NCI-H146 (cell line): ENCODE results near the gene TACC2.
"Not testable (repeated sequence)": the region's sequence is repeated elsewhere in the genome, so short reads cannot be mapped to it uniquely, and the experiment has no call there.

Experiments used
- DNase-seq: peaks from one replicate; lab custom pipeline; 2025; lab: John Stamatoyannopoulos, UW

Gene TACC2

DNA sequence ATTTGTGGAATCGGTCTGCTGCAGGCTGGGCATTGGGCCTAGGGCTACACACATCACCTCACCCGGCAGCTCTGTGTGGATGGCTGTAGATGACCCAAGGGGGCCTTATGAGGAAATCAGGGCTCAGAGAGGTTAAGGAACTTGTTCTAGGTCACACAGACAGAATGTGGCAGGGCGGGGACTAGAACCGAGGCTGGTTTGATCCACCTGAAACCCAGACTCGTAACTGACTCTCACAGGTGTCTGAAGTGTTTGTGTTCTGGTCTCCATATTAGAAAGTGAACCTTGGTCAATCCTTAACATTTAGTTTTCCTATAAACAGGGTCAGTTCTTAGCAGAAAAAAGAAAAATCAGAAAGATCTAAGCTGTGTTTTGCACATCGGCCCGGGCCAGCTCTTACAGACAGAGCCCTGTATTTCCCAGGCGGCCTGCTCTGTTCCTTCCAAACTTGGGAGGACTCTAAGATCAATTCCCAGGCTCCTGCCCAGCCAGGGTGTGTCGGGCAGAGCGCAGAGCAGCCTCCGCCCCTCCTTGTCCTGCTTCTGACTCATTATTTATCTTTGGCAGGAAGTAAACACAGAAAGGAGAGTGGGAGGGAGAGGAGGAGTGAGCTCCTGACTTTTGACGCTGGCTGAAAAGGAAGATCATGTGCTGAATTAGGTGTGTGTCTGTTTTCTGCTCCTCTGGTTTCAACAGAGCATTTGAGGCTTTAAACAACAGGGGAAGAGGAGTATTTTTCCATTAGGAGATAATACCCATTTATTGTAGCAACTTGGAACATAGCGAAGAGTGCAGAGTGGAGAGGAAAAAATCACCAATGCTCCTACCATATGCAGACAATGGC is 74.1 kb downstream of the TACC2 start:
- peak; percentile 79 for DNase-seq

DNA sequence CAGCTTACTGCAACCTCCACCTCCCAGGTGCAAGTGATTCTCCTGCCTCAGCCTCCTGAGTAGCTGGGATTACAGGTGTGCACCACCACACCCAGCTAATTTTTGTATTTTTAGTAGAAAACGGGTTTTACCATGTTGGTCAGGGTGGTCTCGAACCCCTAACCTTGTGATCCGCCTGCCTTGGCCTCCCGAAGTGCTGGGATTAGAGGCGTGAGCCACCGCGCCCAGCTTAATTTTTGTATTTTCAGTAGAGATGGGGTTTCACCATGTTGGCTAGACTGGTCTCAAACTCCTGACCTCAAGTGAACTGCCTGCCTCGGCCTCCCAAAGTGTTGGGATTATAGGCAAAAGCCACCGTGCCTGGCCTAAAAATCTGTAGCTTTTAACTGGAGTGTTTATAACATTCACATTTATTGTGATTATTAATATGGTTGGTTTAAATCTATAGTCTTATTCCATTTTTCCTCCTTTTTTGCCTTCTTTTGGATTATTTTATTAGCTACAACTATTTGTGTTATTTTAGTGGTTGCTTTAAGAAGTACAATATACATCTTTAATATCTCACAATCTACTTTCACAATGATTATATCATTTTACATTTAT is 77.5 kb downstream of the TACC2 start:
- not testable (repeated sequence) for DNase-seq

DNA sequence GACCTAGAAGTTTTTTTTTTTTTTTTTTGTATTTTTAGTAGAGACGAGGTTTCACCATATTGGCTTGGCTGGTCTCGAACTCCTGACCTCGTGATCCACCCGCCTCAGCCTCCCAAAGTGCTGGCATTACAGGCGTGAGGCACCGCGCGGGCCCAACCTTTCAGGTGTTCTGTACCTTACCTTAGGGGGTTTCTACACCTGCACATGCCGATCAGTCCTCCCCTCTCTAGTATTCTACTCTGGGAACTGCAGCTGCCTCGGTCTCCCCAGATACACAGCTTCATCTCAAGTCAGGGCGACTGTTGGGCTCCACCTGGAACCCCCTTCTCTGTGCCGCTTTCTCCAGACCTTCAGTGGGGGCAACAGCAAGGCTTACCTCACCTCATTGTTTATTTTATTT is 79.9 kb downstream of the TACC2 start:
- no peak for DNase-seq

DNA sequence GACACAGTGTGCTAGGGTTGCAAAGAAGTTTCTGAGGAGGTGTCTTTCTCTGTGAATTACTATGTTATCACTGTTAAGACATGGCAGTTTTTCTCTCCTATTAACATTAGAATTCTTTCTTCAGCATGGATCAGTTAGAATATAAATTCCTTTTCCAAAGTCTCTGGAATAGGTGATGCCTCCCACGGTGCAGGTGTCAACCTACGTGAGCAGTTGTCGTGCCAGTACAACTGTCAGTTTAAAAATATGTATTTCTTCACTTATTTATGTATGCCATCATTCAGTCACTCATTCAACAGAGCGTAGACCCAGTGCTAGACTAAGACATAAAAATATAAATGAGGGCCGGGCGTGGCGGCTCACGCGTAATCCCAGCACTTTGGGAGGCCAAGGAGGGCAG is 83.5 kb downstream of the TACC2 start:
- no peak for DNase-seq

DNA sequence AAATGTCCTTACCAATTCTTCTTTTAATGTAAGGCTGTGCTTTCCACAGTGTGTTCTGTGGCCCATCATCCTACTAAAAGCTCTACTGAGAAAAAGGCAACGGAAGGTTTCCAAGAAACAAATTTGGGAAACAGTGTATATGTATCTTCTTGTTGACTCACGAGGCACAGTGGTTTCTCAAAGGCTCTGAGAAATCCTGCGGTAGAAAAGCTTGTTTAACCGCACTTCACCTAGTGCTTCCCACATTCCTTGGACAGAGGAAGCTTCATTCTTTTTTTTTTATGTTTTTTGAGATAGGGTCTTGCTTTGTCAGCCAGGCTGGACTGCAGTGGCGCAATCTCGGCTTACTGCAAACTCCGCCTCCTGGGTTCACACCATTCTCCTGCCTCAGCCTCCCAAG is 84.5 kb downstream of the TACC2 start:
- DNase-seq = no peak

DNA sequence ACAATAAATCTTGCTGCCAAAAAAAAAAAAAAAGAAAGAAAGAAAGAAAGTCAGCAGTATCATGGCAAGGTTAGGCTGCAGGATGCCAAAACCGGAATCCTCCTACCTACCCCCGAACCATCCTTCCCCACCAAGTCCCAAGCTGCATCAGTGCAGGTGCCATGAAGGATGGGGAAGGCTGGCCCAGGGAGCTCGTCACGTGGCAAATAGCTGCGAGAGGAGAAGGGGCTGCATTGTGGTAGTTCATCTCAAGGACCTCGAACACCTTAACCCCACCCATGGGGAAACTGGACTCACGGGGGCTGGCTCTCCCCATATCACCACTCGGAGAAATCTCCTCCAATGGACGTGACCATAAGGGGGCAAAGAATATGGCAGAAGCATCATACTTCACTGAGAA is 86.2 kb downstream of the TACC2 start:
- DNase-seq = no peak

DNA sequence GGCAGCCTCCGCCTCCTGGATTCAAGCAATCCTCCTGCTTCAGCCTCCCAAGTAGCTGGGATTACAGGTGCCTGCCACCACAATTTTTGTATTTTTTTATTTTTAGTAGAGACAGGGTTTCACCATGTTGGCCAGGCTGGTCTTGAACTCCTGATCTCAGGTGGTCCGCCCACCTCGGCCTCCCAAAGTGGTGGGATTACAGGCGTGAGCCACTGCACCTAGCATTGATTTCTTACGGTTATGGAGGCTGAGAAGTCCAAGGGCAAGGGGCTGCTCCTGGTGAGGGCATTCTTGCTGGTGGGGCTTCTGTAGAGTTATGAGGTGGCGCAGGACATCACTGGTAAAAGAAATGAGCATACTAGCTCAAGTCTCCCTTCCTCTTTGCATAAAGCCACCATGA is 86.9 kb downstream of the TACC2 start:
- not testable (repeated sequence) for DNase-seq

DNA sequence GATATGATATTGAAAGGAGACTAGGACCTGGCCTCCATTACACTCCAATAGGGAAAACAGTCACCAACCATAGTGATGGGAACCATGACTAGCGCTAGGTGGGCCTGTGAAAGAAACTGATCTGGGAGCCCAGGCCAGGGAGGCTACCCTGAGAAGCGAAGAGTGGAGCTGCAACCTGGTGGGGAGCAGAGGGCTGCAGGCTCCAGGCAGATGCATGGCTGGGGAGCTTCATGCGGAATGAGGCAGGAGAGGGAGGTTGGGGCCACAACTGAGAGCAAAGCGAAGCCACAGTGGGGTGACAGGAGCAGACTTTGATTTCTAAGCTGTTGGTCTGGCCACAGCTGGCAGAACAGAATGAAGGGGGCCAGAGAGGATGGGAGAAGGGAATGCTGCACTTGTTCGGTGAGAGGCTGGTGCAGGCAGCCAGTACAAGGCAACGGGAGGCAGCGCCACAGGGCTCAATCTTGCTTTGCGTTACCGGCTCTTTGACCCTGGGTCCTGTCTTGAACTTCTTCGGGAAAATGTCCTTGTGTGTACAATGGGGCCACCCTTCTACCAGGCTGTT is 88.4 kb downstream of the TACC2 start:
- DNase-seq = no peak

DNA sequence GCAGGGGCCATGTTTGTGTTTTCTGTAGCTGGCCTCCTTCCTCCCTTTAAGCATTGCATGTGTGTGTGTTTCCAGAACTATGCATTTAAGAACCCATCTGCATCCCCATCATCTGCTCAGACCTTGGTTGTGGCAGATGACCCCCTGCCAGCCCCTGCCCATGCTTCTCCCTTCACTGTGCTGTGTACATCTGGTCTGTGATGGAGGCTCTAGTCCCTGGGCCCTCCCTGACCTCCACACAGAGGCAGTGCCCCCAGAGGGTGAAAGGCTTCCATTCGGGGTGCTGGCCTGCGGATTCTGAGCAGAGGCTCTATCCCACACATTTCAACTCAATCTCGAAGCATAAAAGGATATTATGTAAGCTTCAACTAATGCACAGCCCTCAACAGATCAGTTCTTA is 89.4 kb downstream of the TACC2 start:
- no peak for DNase-seq

DNA sequence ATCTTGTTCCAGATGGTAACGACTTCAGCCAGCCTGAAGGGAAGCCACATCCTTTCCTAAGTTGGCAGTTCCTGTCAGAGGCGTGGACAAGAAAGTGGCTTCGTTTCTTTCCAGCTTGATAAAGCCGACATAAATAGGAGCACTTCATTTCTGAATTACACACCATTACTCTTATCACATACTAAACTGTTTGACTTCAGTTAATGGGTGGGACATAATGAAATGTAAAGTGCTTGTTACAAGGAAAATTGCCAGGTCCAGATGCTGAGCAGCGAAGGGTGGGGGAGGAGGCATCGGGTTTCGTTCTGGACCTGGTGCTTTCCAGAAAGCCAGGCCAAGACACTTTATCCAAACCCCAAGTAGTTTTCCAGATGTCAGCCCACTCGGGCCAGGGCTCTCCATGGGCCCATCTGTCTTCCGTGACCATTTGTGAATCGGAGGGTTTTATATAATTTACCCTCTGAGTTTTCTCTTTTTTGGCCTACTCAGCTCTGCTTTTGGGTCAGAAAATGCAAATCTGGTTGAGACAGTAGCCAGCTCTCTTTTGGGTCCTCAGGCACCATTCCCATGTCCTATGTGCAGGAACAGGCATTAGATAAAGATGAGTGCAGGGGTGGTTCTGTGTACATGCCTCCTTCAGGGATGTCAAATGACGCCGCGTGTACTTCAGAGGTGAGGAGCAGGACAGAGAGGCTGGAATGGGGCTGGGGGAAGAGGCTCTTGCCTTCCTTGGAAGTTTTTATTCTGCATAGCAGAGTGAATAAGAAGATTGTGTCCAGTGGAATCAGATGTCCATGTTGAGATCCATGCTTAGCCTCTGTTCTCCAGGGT is 90.2 kb downstream of the TACC2 start:
- DNase-seq = no peak

DNA sequence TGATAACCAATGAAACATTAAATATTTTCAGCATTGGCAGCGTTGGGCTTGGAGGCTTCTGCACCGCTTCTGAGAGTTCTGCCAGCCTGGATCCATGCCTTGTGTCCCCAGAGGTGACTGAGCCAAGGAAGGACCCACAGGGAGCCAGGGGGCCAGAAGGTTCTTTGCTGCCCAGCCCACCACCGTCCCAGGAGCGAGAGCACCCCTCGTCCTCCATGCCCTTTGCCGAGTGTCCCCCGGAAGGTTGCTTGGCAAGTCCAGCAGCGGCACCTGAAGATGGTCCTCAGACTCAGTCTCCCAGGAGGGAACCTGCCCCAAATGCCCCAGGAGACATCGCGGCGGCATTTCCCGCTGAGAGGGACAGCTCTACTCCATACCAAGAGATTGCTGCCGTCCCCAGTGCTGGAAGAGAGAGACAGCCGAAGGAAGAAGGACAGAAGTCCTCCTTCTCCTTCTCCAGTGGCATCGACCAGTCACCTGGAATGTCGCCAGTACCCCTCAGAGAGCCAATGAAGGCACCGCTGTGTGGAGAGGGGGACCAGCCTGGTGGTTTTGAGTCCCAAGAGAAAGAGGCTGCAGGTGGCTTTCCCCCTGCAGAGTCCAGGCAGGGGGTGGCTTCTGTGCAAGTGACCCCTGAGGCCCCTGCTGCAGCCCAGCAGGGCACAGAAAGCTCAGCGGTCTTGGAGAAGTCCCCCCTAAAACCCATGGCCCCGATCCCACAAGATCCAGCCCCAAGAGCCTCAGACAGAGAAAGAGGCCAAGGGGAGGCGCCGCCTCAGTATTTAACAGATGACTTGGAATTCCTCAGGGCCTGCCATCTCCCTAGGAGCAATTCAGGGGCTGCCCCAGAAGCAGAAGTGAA is 93.9 kb downstream of the TACC2 start:
- no peak for DNase-seq

DNA sequence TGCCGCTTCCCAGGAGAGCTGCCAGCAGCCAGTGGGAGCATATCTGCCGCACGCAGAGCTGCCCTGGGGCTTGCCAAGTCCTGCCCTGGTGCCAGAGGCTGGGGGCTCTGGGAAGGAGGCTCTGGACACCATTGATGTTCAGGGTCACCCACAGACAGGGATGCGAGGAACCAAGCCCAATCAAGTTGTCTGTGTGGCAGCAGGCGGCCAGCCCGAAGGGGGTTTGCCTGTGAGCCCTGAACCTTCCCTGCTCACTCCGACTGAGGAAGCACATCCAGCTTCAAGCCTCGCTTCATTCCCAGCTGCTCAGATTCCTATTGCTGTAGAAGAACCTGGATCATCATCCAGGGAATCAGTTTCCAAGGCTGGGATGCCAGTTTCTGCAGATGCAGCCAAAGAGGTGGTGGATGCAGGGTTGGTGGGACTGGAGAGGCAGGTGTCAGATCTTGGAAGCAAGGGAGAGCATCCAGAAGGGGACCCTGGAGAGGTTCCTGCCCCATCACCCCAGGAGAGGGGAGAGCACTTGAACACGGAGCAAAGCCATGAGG is 94.6 kb downstream of the TACC2 start:
- DNase-seq = no peak

DNA sequence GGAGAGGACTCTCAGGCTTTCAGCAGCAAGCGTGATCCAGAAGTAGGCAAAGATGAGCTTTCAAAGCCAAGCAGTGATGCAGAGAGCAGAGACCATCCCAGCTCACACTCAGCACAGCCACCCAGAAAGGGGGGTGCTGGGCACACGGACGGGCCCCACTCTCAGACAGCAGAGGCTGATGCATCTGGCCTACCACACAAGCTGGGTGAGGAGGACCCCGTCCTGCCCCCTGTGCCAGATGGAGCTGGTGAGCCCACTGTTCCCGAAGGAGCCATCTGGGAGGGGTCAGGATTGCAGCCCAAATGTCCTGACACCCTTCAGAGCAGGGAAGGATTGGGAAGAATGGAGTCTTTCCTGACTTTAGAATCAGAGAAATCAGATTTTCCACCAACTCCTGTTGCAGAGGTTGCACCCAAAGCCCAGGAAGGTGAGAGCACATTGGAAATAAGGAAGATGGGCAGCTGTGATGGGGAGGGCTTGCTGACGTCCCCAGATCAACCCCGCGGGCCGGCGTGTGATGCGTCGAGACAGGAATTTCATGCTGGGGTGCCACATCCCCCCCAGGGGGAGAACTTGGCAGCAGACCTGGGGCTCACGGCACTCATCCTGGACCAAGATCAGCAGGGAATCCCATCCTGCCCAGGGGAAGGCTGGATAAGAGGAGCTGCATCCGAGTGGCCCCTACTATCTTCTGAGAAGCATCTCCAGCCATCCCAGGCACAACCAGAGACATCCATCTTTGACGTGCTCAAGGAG is 95.5 kb downstream of the TACC2 start:
- DNase-seq = no peak

DNA sequence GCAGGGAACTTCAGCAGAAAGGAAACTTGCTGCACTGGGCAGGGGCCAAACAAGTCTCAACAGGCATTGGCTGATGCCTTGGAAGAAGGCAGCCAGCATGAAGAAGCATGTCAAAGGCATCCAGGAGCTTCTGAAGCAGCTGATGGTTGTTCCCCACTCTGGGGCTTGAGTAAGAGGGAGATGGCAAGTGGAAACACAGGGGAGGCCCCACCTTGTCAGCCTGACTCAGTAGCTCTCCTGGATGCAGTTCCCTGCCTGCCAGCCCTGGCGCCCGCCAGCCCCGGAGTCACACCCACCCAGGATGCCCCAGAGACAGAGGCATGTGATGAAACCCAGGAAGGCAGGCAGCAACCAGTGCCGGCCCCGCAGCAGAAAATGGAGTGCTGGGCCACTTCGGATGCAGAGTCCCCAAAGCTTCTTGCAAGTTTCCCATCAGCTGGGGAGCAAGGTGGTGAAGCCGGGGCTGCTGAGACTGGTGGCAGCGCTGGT is 96.5 kb downstream of the TACC2 start:
- DNase-seq = no peak

DNA sequence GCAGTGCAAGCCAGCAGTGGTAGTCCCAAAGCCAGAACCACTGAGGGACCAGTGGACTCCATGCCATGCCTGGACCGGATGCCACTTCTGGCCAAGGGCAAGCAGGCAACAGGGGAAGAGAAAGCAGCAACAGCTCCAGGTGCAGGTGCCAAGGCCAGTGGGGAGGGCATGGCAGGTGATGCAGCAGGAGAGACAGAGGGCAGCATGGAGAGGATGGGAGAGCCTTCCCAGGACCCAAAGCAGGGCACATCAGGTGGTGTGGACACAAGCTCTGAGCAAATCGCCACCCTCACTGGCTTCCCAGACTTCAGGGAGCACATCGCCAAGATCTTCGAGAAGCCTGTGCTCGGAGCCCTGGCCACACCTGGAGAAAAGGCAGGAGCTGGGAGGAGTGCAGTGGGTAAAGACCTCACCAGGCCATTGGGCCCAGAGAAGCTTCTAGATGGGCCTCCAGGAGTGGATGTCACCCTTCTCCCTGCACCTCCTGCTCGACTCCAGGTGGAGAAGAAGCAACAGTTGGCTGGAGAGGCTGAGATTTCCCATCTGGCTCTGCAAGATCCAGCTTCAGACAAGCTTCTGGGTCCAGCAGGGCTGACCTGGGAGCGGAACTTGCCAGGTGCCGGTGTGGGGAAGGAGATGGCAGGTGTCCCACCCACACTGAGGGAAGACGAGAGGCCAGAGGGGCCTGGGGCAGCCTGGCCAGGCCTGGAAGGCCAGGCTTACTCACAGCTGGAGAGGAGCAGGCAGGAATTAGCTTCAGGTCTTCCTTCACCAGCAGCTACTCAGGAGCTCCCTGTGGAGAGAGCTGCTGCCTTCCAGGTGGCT is 97.7 kb downstream of the TACC2 start:
- no peak for DNase-seq

DNA sequence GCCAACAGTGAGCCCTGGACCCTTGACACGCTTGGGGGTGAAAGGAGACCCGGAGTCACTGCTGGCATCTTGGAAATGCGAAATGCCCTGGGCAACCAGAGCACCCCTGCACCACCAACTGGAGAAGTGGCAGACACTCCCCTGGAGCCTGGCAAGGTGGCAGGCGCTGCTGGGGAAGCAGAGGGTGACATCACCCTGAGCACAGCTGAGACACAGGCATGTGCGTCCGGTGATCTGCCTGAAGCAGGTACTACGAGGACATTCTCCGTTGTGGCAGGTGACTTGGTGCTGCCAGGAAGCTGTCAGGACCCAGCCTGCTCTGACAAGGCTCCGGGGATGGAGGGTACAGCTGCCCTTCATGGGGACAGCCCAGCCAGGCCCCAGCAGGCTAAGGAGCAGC is 98.5 kb downstream of the TACC2 start:
- no peak for DNase-seq

DNA sequence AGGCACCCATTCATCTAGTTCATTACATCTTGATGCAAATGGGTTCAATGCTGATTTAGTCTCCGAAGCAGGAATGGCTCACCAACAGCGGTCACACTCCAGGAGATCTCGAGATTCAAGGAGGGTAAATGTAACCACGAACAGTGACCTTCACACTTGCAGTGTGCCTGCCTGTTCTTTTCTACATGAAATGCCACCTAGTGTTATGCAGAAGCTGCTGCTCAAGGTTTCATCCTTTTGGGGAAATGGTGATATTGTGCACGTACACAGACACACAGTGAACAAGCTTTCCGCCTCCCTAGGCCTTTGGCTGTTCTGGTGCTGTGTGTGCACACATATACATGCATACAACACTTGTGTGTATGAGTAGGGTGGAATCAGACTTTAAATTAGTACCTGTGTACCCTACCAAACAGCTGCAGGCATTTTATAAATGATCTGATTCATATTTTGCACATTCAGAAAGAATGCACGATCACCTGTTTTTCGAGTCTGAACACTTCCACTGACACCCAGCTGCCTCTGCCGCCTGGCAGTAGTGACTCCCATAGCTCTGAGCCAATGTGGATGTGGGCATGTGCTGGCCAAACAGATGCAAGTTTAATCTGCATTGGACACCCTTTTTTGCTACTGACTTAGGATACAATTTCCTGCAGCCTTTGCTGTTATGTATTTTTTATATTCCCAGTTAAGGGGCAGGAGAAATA is 100.5 kb downstream of the TACC2 start:
- DNase-seq = no peak

DNA sequence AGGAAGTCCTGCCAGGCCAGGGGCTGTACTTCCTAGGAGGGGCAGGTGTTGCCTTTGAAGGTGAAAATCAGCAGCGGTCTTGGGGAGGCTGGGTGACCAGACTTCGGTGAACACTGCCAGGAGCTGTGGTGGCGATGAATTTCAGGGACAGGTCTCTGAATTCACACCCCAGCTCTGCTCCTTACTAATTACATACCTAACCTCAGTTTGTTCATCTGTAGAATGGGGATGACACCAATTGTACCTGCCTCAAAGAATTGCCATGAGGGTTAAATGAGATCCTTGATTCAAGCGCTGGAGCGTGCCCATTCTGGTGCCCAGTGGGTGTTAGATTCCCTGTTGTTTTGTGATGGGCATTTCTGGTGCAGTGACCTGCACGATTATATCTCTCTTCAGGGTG is 102.8 kb downstream of the TACC2 start:
- no peak for DNase-seq

DNA sequence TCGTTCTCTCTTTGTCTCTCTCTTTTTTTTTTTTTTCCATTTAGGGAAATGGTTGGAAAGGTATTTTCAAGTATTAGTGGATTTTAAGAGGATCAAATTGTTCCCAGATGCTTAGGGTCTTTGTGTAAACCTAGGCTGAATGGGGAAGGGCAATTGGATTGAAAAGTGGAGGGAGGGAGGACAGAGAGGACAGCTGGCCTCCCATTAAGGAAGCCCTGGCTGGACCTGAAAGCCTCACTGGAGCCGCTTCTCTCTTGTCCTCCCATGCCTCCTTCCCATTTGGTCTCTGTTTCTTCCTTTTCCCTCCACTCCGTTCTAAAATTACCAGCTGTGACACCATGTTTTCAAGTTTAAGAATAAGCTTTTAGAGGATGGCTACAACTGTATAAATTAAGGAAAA is 104.1 kb downstream of the TACC2 start:
- DNase-seq = no peak
